Loucy (cell line): ENCODE data around the gene SLX9.

ENCODE experiments used
- H2AFZ ChIP-seq: fragments of 200-600 bp; sonication (generic); 2 replicates; pipeline ENCODE4 v1.6.0; 2016; ENCODE audit warnings: antibody characterized with exemption, mild to moderate bottlenecking, low read length, moderate library complexity
- H3F3A ChIP-seq: fragments of 200-600 bp; 2 replicates; pipeline ENCODE4 v1.6.0; 2016; ENCODE audit warnings: antibody characterized with exemption, low read depth, mild to moderate bottlenecking
- H3K27me3 ChIP-seq: fragments of 200-600 bp; sonication (generic); 2 replicates; pipeline ENCODE4 v1.6.1; 2014; ENCODE audit warnings: low read length, mild to moderate bottlenecking; ENCODE audit not compliant: insufficient read depth, poor library complexity, severe bottlenecking
- H3K36me3 ChIP-seq: fragments of 200-600 bp; sonication (generic); 2 replicates; pipeline ENCODE4 v1.6.1; 2016; ENCODE audit warnings: low read length; ENCODE audit not compliant: insufficient read depth
- H3K4me1 ChIP-seq: fragments of 200-600 bp; sonication (generic); 2 replicates; pipeline ENCODE4 v1.5.1; 2014; ENCODE audit warnings: low read length, mild to moderate bottlenecking; ENCODE audit not compliant: insufficient read depth, poor library complexity, severe bottlenecking
- H3K4me2 ChIP-seq: fragments of 200-600 bp; sonication (generic); 2 replicates; pipeline ENCODE4 v1.6.0; 2014; ENCODE audit warnings: antibody characterized with exemption, low read length, low read depth, mild to moderate bottlenecking; ENCODE audit not compliant: poor library complexity, severe bottlenecking
- H3K4me3 ChIP-seq: fragments of 200-600 bp; sonication (generic); 2 replicates; pipeline ENCODE4 v1.5.1; 2014; ENCODE audit warnings: low read length, mild to moderate bottlenecking, mixed read lengths; ENCODE audit not compliant: poor library complexity, severe bottlenecking
- H3K79me2 ChIP-seq: fragments of 200-600 bp; sonication (generic); 2 replicates; pipeline ENCODE4 v1.6.1; 2014; ENCODE audit warnings: low read length; ENCODE audit not compliant: insufficient read depth
- H3K9ac ChIP-seq: fragments of 200-600 bp; sonication (generic); 2 replicates; pipeline ENCODE4 v1.6.0; 2014; ENCODE audit warnings: mild to moderate bottlenecking, low read depth, low read length, moderate library complexity; ENCODE audit not compliant: poor library complexity, severe bottlenecking
- H3K9me2 ChIP-seq: fragments of 200-600 bp; sonication (generic); replicated peaks from 2 replicates; pipeline ENCODE4 v1.6.1; 2016; ENCODE audit warnings: low read depth, low read length, mixed read lengths
- H3K9me3 ChIP-seq: fragments of 200-600 bp; sonication (generic); 2 replicates; pipeline ENCODE4 v1.6.1; 2014; ENCODE audit warnings: mild to moderate bottlenecking, antibody characterized with exemption, low read length, low read depth; ENCODE audit not compliant: insufficient read depth
- H4K20me1 ChIP-seq: fragments of 200-600 bp; sonication (generic); 2 replicates; pipeline ENCODE4 v1.6.0; 2014; ENCODE audit warnings: antibody characterized with exemption, low read length, mild to moderate bottlenecking; ENCODE audit not compliant: insufficient read depth, poor library complexity, severe bottlenecking
- CTCF ChIP-seq: fragments of 200-600 bp; sonication (generic); conservative IDR thresholded peaks from 2 replicates; pipeline ENCODE4 v1.5.1; 2014; ENCODE audit warnings: mild to moderate bottlenecking, antibody characterized with exemption, low read length
- EZH2phosphoT487 ChIP-seq: fragments of 200-600 bp; IDR thresholded peaks from 2 replicates; pipeline ENCODE4 v1.6.1; 2018; ENCODE audit warnings: antibody characterized with exemption, mild to moderate bottlenecking, moderate library complexity, borderline replicate concordance

Gene SLX9

GRCh38 chr21:44898011-44898488 is 41.8 kb upstream of the SLX9 start:
- Histone ChIP-seq H3K4me3 (no peak overlapping the region), H3K4me1 (no peaks in the 10 kb centered on the region), H3K9me3 (no peaks in the 10 kb centered on the region), H3K36me3 (peaks cover 52% of the 10 kb centered on the region; the same call in 1 of the 2 replicates), H2AFZ (no peak overlapping the region), H3K27me3 (no peaks in the 10 kb centered on the region), H3F3A (no peaks in the 10 kb centered on the region), H4K20me1 (no peaks in the 10 kb centered on the region), H3K4me2 (no peak overlapping the region), H3K79me2 (no peaks in the 10 kb centered on the region), H3K9me2 (no peaks in the 10 kb centered on the region), H3K9ac (no peak overlapping the region)
- TF ChIP-seq CTCF (no peak), EZH2phosphoT487 (no peak)

- H3K4me2 ChIP-seq: no peak overlapping the region
- no peaks in the 10 kb centered on the region for H3K79me2 ChIP-seq
- no peaks in the 10 kb centered on the region for H3K4me1 ChIP-seq
- no peak overlapping the region for H3K4me3 ChIP-seq
- H3F3A ChIP-seq: no peaks in the 10 kb centered on the region
- no peaks in the 10 kb centered on the region for H3K9me2 ChIP-seq
- H3K36me3 ChIP-seq: peaks cover 59% of the 10 kb centered on the region; the same call in 1 of the 2 replicates
- no peaks in the 10 kb centered on the region for H4K20me1 ChIP-seq
- no peak overlapping the region for H2AFZ ChIP-seq
- no peak overlapping the region for H3K9ac ChIP-seq
- no peaks in the 10 kb centered on the region for H3K27me3 ChIP-seq
- H3K9me3 ChIP-seq: no peaks in the 10 kb centered on the region
- TF ChIP-seq CTCF (no peak), EZH2phosphoT487 (no peak)
Observed at GRCh38 chr21:44898851-44899767, 40.7 kb upstream of the SLX9 start.

- Histone ChIP-seq H3K4me1 (no peaks in the 10 kb centered on the region), H3F3A (no peaks in the 10 kb centered on the region), H3K9me2 (no peaks in the 10 kb centered on the region), H3K27me3 (no peaks in the 10 kb centered on the region), H3K4me3 (no peak overlapping the region), H4K20me1 (no peaks in the 10 kb centered on the region), H3K36me3 (peaks cover 59% of the 10 kb centered on the region; the same call in 1 of the 2 replicates), H3K79me2 (no peaks in the 10 kb centered on the region), H3K9me3 (no peaks in the 10 kb centered on the region), H3K4me2 (no peak overlapping the region), H3K9ac (no peak overlapping the region), H2AFZ (no peak overlapping the region)
- TF ChIP-seq EZH2phosphoT487 (no peak), CTCF (no peak)
Observed at GRCh38 chr21:44899768-44900558, 39.9 kb upstream of the SLX9 start.
